Calu3 (cell line): ENCODE measurements around the gene CFAP20DC. TPM values are rescaled to one million over a fixed set of nuclear protein-coding genes. Genes with fewer than 3 reads are reported as not detected.

Source experiments
- BruUV-seq: library from RNA; stranded (reverse); fragments of 400-500 nt; replicated peaks from 2 replicates; lab custom pipeline; 2021; lab: Mats Ljungman, UMichigan
- CTCF ChIA-PET: fragments of 300-600 bp; sonication (Branson Sonifier 250); formaldehyde crosslinking; loops from one replicate; lab custom pipeline; 2022; ENCODE audit warnings: antibody characterized with exemption; lab: Charles Lee
- DNase-seq: peaks from one replicate; pipeline ENCODE4 v3.0.0; 2022
- H3K27ac Mint-ChIP-seq: one replicate; pipeline ENCODE4 v1.8.0; 2022; ENCODE audit warnings: mixed read lengths; ENCODE audit not compliant: unreplicated experiment
- H3K27me3 Mint-ChIP-seq: one replicate; pipeline ENCODE4 v1.8.0; 2022; ENCODE audit warnings: mixed read lengths; ENCODE audit not compliant: unreplicated experiment
- H3K36me3 Mint-ChIP-seq: one replicate; pipeline ENCODE4 v1.8.0; 2022; ENCODE audit warnings: mild to moderate bottlenecking, moderate library complexity, mixed read lengths; ENCODE audit not compliant: insufficient read depth, unreplicated experiment
- H3K4me1 Mint-ChIP-seq: one replicate; pipeline ENCODE4 v1.8.0; 2022; ENCODE audit warnings: mild to moderate bottlenecking, low read depth, mixed read lengths; ENCODE audit not compliant: unreplicated experiment
- H3K4me3 Mint-ChIP-seq: one replicate; pipeline ENCODE4 v1.8.0; 2022; ENCODE audit warnings: mild to moderate bottlenecking, low read depth, moderate library complexity, mixed read lengths; ENCODE audit not compliant: unreplicated experiment
- H3K9me3 Mint-ChIP-seq: one replicate; pipeline ENCODE4 v1.8.0; 2022; ENCODE audit warnings: low read depth, mixed read lengths; ENCODE audit not compliant: unreplicated experiment
- CTCF ChIP-seq: fragments of 200-600 bp; IDR thresholded peaks from one replicate; pipeline ENCODE4 v1.8.0; 2022; ENCODE audit warnings: antibody characterized with exemption; ENCODE audit not compliant: unreplicated experiment
- intact Hi-C: fragments of 100-400 bp; cut with micrococcal nuclease; formaldehyde crosslinking; loops from one replicate; pipeline ENCODE4 v1.10.0; 2022; ENCODE audit not compliant: unreplicated experiment
- total RNA-seq: library from RNA; stranded (reverse); gene quantifications from 2 replicates; pipeline ENCODE4 v1.2.3, GENCODE V29; 2022

CFAP20DC gene
- total RNA-seq, 1 experiment from 2014 or later: 5.8 TPM

GRCh38 chr3:58783845-58784244, 266.0 kb downstream of the CFAP20DC start:
- no peaks in the 10 kb centered on the region for H3K4me1 Mint-ChIP-seq
- BruUV-seq: no TSS peak
- intact Hi-C loops: no loop called here
- H3K27me3 Mint-ChIP-seq: no peaks in the 10 kb centered on the region
- TF ChIP-seq CTCF: no peak
- no peak overlapping the region for H3K4me3 Mint-ChIP-seq
- H3K36me3 Mint-ChIP-seq: no peaks in the 10 kb centered on the region
- CTCF ChIA-PET: no interaction called here
- peaks cover 3% of the 10 kb centered on the region for H3K9me3 Mint-ChIP-seq
- DNase-seq: no peak
- H3K27ac Mint-ChIP-seq: no peak overlapping the region

GRCh38 chr3:58779934-58780333, 269.9 kb downstream of the CFAP20DC start:
- no peak for DNase-seq
- BruUV-seq: no TSS peak
- intact Hi-C loops: no loop called here
- peaks cover 3% of the 10 kb centered on the region for H3K9me3 Mint-ChIP-seq
- no peak for TF ChIP-seq CTCF
- H3K27me3 Mint-ChIP-seq: no peaks in the 10 kb centered on the region
- no peaks in the 10 kb centered on the region for H3K4me1 Mint-ChIP-seq
- H3K4me3 Mint-ChIP-seq: no peak overlapping the region
- CTCF ChIA-PET: no interaction called here
- H3K27ac Mint-ChIP-seq: no peak overlapping the region
- no peaks in the 10 kb centered on the region for H3K36me3 Mint-ChIP-seq

GRCh38 chr3:58776231-58776630, 273.6 kb downstream of the CFAP20DC start:
- intact Hi-C loops: no loop called here
- no peaks in the 10 kb centered on the region for H3K27me3 Mint-ChIP-seq
- H3K27ac Mint-ChIP-seq: no peak overlapping the region
- TF ChIP-seq CTCF: no peak
- no peak overlapping the region for H3K4me3 Mint-ChIP-seq
- H3K9me3 Mint-ChIP-seq: peaks cover 3% of the 10 kb centered on the region
- DNase-seq: no peak
- no TSS peak for BruUV-seq
- CTCF ChIA-PET: no interaction called here
- no peaks in the 10 kb centered on the region for H3K4me1 Mint-ChIP-seq
- no peaks in the 10 kb centered on the region for H3K36me3 Mint-ChIP-seq

GRCh38 chr3:58772462-58772861, 277.4 kb downstream of the CFAP20DC start:
- DNase-seq: no peak
- Mint-ChIP-seq H3K27ac (no peak overlapping the region), H3K4me3 (no peak overlapping the region), H3K36me3 (no peaks in the 10 kb centered on the region), H3K4me1 (no peaks in the 10 kb centered on the region), H3K9me3 (peaks cover 3% of the 10 kb centered on the region), H3K27me3 (no peaks in the 10 kb centered on the region)
- TF ChIP-seq CTCF: no peak
- intact Hi-C loops: no loop called here
- no TSS peak for BruUV-seq
- CTCF ChIA-PET: interaction anchor here (0.6 kb wide), 1 partner anchor 463 kb away, joined by 4 read pairs; no protein-coding TSS in a partner anchor
